ENCODE results near the gene MRPL54. TPM values are rescaled to one million over a fixed set of nuclear protein-coding genes. Genes with fewer than 3 reads are reported as not detected.
"Not testable (repeated sequence)": the region's sequence is repeated elsewhere in the genome, so short reads cannot be mapped to it uniquely, and the experiment has no call there.

Gene MRPL54
- total RNA-seq, 1 experiment from 2014 or later: 46.4 TPM

GRCh38 chr19:3765121-3765520 lies 2.6 kb downstream of the MRPL54 start:
- H3K4me1 Mint-ChIP-seq (ENCODE audit: low read depth, unreplicated experiment): peaks cover 8% of the 10 kb centered on the region
- H3K4me3 Mint-ChIP-seq (ENCODE audit: unreplicated experiment): no peak overlapping the region
- peaks cover 23% of the 10 kb centered on the region for H3K36me3 Mint-ChIP-seq (ENCODE audit: insufficient read depth, unreplicated experiment)
- Histone ChIP-seq H3K4me1 (peaks cover 4% of the 10 kb centered on the region; the same call in 1 of the 2 replicates), H3K4me3 (ENCODE audit: low read depth, low read length) (no peak overlapping the region), H3K36me3 (ENCODE audit: control insufficient read depth, insufficient read depth, low read length) (peaks cover 2% of the 10 kb centered on the region), H3K27me3 (replicated peaks; ENCODE audit: control insufficient read depth, insufficient read depth, low read length) (no peaks in the 10 kb centered on the region), H3K9me3 (no peaks in the 10 kb centered on the region)
- H3K27ac Mint-ChIP-seq (ENCODE audit: unreplicated experiment): no peak overlapping the region
- no peak for TF ChIP-seq CTCF (IDR thresholded peaks at IDR 0.05; ENCODE audit: insufficient read depth in 1 of 2, low read depth in 1 of 2, low read length in 1 of 2, severe bottlenecking in 1 of 2, unreplicated experiment in 1 of 2)
- CTCF ChIA-PET: no interaction called here
- POLR2A ChIA-PET: no interaction called here
- no TSS peak for BruUV-seq (replicated peaks)
- intact Hi-C loops (cut with micrococcal nuclease; ENCODE audit: unreplicated experiment): no loop called here
- no peaks in the 10 kb centered on the region for H3K9me3 Mint-ChIP-seq (ENCODE audit: unreplicated experiment)
- DNase-seq: no peak
- H3K27me3 Mint-ChIP-seq (ENCODE audit: insufficient read depth, unreplicated experiment): no peaks in the 10 kb centered on the region

GRCh38 chr19:3765757-3766156 lies 3.3 kb downstream of the MRPL54 start:
- H3K27me3 ChIP-seq (replicated peaks; ENCODE audit: control insufficient read depth, insufficient read depth, low read length); H3K9me3 ChIP-seq; H3K27me3 Mint-ChIP-seq (ENCODE audit: insufficient read depth, unreplicated experiment); POLR2A ChIA-PET; H3K4me3 Mint-ChIP-seq (ENCODE audit: unreplicated experiment); H3K27ac Mint-ChIP-seq (ENCODE audit: unreplicated experiment); H3K4me3 ChIP-seq (ENCODE audit: low read depth, low read length); H3K4me1 Mint-ChIP-seq (ENCODE audit: low read depth, unreplicated experiment); DNase-seq; H3K9me3 Mint-ChIP-seq (ENCODE audit: unreplicated experiment); intact Hi-C loops (cut with micrococcal nuclease; ENCODE audit: unreplicated experiment); H3K36me3 ChIP-seq (ENCODE audit: control insufficient read depth, insufficient read depth, low read length); H3K4me1 ChIP-seq; BruUV-seq (replicated peaks): not testable (repeated sequence)
- H3K36me3 Mint-ChIP-seq (ENCODE audit: insufficient read depth, unreplicated experiment): peaks cover 23% of the 10 kb centered on the region
- CTCF ChIA-PET: interaction anchor here (0.7 kb wide), 1 partner anchor 17 kb away, joined by 3 read pairs; no protein-coding TSS in a partner anchor

GRCh38 chr19:3766520-3766919 lies 4.0 kb downstream of the MRPL54 start:
- Histone ChIP-seq H3K4me3 (ENCODE audit: low read depth, low read length) (no peak overlapping the region), H3K27me3 (replicated peaks; ENCODE audit: control insufficient read depth, insufficient read depth, low read length) (no peaks in the 10 kb centered on the region), H3K9me3 (no peaks in the 10 kb centered on the region), H3K36me3 (ENCODE audit: control insufficient read depth, insufficient read depth, low read length) (peaks cover 2% of the 10 kb centered on the region), H3K4me1 (peaks cover 4% of the 10 kb centered on the region; the same call in 1 of the 2 replicates)
- ChIA-PET CTCF (interaction anchor here (0.7 kb wide), 1 partner anchor 16 kb away, joined by 3 read pairs; no protein-coding TSS in a partner anchor), POLR2A (no interaction called here)
- no peak overlapping the region for H3K4me3 Mint-ChIP-seq (ENCODE audit: unreplicated experiment)
- no peaks in the 10 kb centered on the region for H3K9me3 Mint-ChIP-seq (ENCODE audit: unreplicated experiment)
- H3K27me3 Mint-ChIP-seq (ENCODE audit: insufficient read depth, unreplicated experiment): no peaks in the 10 kb centered on the region
- H3K36me3 Mint-ChIP-seq (ENCODE audit: insufficient read depth, unreplicated experiment): peaks cover 22% of the 10 kb centered on the region
- BruUV-seq (replicated peaks): no TSS peak
- no peak for TF ChIP-seq CTCF (IDR thresholded peaks at IDR 0.05; ENCODE audit: insufficient read depth in 1 of 2, low read depth in 1 of 2, low read length in 1 of 2, severe bottlenecking in 1 of 2, unreplicated experiment in 1 of 2)
- peaks cover 6% of the 10 kb centered on the region for H3K4me1 Mint-ChIP-seq (ENCODE audit: low read depth, unreplicated experiment)
- intact Hi-C loops (cut with micrococcal nuclease; ENCODE audit: unreplicated experiment): no loop called here
- H3K27ac Mint-ChIP-seq (ENCODE audit: unreplicated experiment): no peak overlapping the region
- no peak for DNase-seq

- Mint-ChIP-seq H3K27me3 (ENCODE audit: insufficient read depth, unreplicated experiment) (no peaks in the 10 kb centered on the region), H3K27ac (ENCODE audit: unreplicated experiment) (no peak overlapping the region), H3K4me3 (ENCODE audit: unreplicated experiment) (no peak overlapping the region), H3K9me3 (ENCODE audit: unreplicated experiment) (no peaks in the 10 kb centered on the region), H3K4me1 (ENCODE audit: low read depth, unreplicated experiment) (peaks cover under 1% of the 10 kb centered on the region), H3K36me3 (ENCODE audit: insufficient read depth, unreplicated experiment) (peaks cover 18% of the 10 kb centered on the region)
- peaks cover 2% of the 10 kb centered on the region for H3K36me3 ChIP-seq (ENCODE audit: control insufficient read depth, insufficient read depth, low read length)
- TF ChIP-seq CTCF (IDR thresholded peaks at IDR 0.05; ENCODE audit: insufficient read depth in 1 of 2, low read depth in 1 of 2, low read length in 1 of 2, severe bottlenecking in 1 of 2, unreplicated experiment in 1 of 2): no peak
- H3K9me3 ChIP-seq: no peaks in the 10 kb centered on the region
- BruUV-seq (replicated peaks): no TSS peak
- ChIA-PET POLR2A (no interaction called here), CTCF (no interaction called here)
- no peak overlapping the region for H3K4me3 ChIP-seq (ENCODE audit: low read depth, low read length)
- DNase-seq: no peak
- H3K27me3 ChIP-seq (replicated peaks; ENCODE audit: control insufficient read depth, insufficient read depth, low read length): no peaks in the 10 kb centered on the region
- H3K4me1 ChIP-seq: peaks cover 4% of the 10 kb centered on the region; the same call in 1 of the 2 replicates
- intact Hi-C loops (cut with micrococcal nuclease; ENCODE audit: unreplicated experiment): no loop called here
These were observed 4.6 kb downstream of the MRPL54 start for GRCh38 chr19:3767050-3767449.

Measured in Caco-2 (cell line).